ENCODE data around the gene SPEF2. TPM values are rescaled to one million over a fixed set of nuclear protein-coding genes. Genes with fewer than 3 reads are reported as not detected.

Gene SPEF2
- total and polyA plus RNA-seq, 10 of the 15 experiments (the other 5 are each of a cell fraction or from before 2014, with no cell fraction given), result 0.03 to 2.0 (median 0.07) TPM; not detected in 3

DNA sequence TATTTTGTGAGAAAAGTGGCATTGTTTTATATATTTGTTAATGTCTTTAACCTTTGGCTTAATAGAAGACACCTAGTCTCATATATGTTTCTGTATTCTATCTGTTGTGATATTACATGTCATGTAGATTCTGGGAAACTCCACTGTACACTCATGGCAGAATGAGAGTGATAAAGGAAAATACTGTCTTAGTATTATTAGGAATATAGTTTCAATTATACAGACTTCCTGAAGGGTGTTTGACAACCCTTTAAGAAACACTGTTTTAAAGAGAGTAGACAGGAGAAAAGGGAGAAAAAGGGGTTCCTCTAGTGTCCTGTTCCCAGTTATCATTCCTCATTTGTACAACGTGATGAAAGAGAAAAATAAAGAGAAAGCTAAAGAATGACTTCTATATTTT, 42.1 kb upstream of the SPEF2 start (continued):
- TF ChIP-seq, protein P1, sequence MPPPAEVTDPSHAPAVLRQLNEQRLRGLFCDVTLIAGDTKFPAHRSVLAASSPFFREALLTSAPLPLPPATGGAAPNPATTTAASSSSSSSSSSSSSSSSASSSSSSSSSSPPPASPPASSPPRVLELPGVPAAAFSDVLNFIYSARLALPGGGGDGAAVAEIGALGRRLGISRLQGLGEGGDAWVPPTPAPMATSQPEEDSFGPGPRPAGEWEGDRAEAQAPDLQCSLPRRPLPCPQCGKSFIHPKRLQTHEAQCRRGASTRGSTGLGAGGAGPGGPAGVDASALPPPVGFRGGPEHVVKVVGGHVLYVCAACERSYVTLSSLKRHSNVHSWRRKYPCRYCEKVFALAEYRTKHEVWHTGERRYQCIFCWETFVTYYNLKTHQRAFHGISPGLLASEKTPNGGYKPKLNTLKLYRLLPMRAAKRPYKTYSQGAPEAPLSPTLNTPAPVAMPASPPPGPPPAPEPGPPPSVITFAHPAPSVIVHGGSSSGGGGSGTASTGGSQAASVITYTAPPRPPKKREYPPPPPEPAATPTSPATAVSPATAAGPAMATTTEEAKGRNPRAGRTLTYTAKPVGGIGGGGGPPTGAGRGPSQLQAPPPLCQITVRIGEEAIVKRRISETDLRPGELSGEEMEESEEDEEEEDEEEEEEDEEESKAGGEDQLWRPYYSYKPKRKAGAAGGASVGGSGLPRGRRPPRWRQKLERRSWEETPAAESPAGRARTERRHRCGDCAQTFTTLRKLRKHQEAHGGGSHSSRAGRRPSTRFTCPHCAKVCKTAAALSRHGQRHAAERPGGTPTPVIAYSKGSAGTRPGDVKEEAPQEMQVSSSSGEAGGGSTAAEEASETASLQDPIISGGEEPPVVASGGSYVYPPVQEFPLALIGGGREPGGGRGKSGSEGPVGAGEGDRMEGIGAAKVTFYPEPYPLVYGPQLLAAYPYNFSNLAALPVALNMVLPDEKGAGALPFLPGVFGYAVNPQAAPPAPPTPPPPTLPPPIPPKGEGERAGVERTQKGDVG (CRISPR knock-in tag; IDR thresholded peaks at IDR 0.05), result no peak
- TF ChIP-seq, protein P2, sequence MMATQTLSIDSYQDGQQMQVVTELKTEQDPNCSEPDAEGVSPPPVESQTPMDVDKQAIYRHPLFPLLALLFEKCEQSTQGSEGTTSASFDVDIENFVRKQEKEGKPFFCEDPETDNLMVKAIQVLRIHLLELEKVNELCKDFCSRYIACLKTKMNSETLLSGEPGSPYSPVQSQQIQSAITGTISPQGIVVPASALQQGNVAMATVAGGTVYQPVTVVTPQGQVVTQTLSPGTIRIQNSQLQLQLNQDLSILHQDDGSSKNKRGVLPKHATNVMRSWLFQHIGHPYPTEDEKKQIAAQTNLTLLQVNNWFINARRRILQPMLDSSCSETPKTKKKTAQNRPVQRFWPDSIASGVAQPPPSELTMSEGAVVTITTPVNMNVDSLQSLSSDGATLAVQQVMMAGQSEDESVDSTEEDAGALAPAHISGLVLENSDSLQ (IDR thresholded peaks at IDR 0.05), result no peak
- TF ChIP-seq, protein P3, sequence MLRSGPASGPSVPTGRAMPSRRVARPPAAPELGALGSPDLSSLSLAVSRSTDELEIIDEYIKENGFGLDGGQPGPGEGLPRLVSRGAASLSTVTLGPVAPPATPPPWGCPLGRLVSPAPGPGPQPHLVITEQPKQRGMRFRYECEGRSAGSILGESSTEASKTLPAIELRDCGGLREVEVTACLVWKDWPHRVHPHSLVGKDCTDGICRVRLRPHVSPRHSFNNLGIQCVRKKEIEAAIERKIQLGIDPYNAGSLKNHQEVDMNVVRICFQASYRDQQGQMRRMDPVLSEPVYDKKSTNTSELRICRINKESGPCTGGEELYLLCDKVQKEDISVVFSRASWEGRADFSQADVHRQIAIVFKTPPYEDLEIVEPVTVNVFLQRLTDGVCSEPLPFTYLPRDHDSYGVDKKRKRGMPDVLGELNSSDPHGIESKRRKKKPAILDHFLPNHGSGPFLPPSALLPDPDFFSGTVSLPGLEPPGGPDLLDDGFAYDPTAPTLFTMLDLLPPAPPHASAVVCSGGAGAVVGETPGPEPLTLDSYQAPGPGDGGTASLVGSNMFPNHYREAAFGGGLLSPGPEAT (IDR thresholded peaks at IDR 0.05; ENCODE audit: low read depth), result no peak
- TF ChIP-seq JUNB (IDR thresholded peaks at IDR 0.05) (no peak), EZH2 (IDR thresholded peaks at IDR 0.05; ENCODE audit: borderline replicate concordance, control insufficient read depth, low read depth, low read length) (no peak), PAX5 (IDR thresholded peaks at IDR 0.05; ENCODE audit: borderline replicate concordance, low read depth, low read length) (no peak), NFIC (IDR thresholded peaks at IDR 0.05; ENCODE audit: low read depth, low read length) (no peak), NR2C2 (IDR thresholded peaks at IDR 0.05; ENCODE audit: borderline replicate concordance, control insufficient read depth, insufficient read length, low read depth) (no peak), TCF7 (IDR thresholded peaks at IDR 0.05; ENCODE audit: borderline replicate concordance) (no peak)
